Measurements from ENCODE around the gene HSPA9. TPM values are rescaled to one million over a fixed set of nuclear protein-coding genes. Genes with fewer than 3 reads are reported as not detected.
A peak's percentile ranks its signal among the peaks of the same experiment; 100 is the strongest.

The HSPA9 gene
- total and polyA plus RNA-seq, 2 of the 13 experiments (the other 11 are each of a cell fraction or from before 2014, with no cell fraction given), result 165 to 478 TPM

DNA sequence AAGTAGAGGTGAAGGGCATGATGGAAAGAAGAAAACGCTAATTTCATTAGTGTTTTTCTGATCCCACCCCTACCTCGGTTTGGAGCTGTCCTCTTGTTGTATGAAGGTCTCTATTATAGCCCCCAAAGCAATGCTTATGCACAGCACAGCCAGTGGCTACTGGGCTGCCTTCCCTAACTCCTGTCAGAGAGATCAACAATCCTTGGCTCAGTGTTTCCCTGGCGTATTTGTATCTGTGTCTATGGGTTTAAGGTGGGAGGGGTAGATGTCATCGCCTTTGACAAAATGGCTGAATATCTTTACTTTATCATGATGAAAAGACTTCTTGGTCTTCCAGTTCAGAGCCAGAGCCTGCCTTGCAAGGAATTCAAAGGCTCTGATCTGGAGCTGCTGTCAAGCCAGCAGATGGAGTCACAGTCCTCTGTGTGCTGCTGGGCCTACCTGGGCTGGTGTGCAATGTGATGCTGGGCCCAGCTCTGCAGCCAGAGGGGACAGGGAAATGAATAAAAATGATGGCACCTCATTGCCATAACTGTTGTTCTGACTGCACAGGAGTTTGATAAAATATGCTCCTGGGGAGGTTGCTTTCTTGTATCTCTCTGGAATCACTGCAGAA, 20.1 kb upstream of the HSPA9 start:
- WGBS (ENCODE audit: low lambda C conversion rate), result 24% methylated on average over 4 of the region's 4 CpGs
- H3K9me3 ChIP-seq (ENCODE audit: low read length), result no peaks in the 10 kb centered on the region
- no peaks in the 10 kb centered on the region for H3K36me3 ChIP-seq (replicated peaks in 1 of 2; ENCODE audit: control insufficient read depth in 1 of 2, insufficient read depth in 2 of 2, low read length in 2 of 2)
- ChIA-PET CTCF (ENCODE audit: low intra/inter-chr PET ratio, low total read pairs) (no interaction called here), POLR2A (no interaction called here)
- no peak overlapping the region for H3K4me3 ChIP-seq (replicated peaks in 1 of 3; ENCODE audit: insufficient read depth in 1 of 3, low read depth in 2 of 3, low read length in 3 of 3)
- no peaks in the 10 kb centered on the region for H4K20me1 ChIP-seq (ENCODE audit: insufficient read depth, low read length)
- peaks cover 0 to 12% of the 10 kb centered on the region in 2 experiments; a peak in 3 of 5 replicates for H3K27me3 ChIP-seq (ENCODE audit: control insufficient read depth in 1 of 2, insufficient read depth in 2 of 2, low read length in 2 of 2)
- TF ChIP-seq STAG1 (CRISPR knock-in tag; IDR thresholded peaks at IDR 0.05) (peak; percentile 54), ZNF678 (CRISPR knock-in tag; IDR thresholded peaks at IDR 0.05) (no peak), POLR2G (IDR thresholded peaks at IDR 0.05; ENCODE audit: low read depth, low read length) (no peak), ZNF460 (CRISPR knock-in tag; IDR thresholded peaks at IDR 0.05; ENCODE audit: borderline replicate concordance) (no peak), POLR2AphosphoS5 (IDR thresholded peaks at IDR 0.05; ENCODE audit: low read depth, low read length) (no peak), ATRX (CRISPR knock-in tag; IDR thresholded peaks at IDR 0.05; ENCODE audit: borderline replicate concordance) (no peak)
- TF ChIP-seq, protein P1, sequence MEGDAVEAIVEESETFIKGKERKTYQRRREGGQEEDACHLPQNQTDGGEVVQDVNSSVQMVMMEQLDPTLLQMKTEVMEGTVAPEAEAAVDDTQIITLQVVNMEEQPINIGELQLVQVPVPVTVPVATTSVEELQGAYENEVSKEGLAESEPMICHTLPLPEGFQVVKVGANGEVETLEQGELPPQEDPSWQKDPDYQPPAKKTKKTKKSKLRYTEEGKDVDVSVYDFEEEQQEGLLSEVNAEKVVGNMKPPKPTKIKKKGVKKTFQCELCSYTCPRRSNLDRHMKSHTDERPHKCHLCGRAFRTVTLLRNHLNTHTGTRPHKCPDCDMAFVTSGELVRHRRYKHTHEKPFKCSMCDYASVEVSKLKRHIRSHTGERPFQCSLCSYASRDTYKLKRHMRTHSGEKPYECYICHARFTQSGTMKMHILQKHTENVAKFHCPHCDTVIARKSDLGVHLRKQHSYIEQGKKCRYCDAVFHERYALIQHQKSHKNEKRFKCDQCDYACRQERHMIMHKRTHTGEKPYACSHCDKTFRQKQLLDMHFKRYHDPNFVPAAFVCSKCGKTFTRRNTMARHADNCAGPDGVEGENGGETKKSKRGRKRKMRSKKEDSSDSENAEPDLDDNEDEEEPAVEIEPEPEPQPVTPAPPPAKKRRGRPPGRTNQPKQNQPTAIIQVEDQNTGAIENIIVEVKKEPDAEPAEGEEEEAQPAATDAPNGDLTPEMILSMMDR (CRISPR knock-in tag; IDR thresholded peaks at IDR 0.05), result peak; percentile 56
- no peak overlapping the region for H3K4me2 ChIP-seq (ENCODE audit: low read depth, low read length)
- in situ Hi-C loops (cut with HindIII; ENCODE audit: extremely low pct_ligation_motif_present, low pct_unique_long_range_greater_than_20kb), result no loop called here
- H3K9ac ChIP-seq (ENCODE audit: insufficient read depth, low read depth, low read length), result no peak overlapping the region
- FAIRE-seq (no peak), DNase-seq (ENCODE audit: low spot score) (no peak), ATAC-seq (peak; percentile 47; the same call in 1 of the 3 replicates)
- no peak overlapping the region for H3K27ac ChIP-seq (ENCODE audit: extremely low read length, insufficient read depth, low read length)
- peaks cover 7% of the 10 kb centered on the region; the same call in 1 of the 2 replicates for H3K4me1 ChIP-seq (ENCODE audit: insufficient read depth, low read length)
- no peaks in the 10 kb centered on the region for H3K79me2 ChIP-seq (ENCODE audit: insufficient read depth, low read length)
- intact Hi-C loops (cut with micrococcal nuclease; ENCODE audit: unreplicated experiment), result no loop called here
- no TSS peak for BruUV-seq (replicated peaks)
- H2AFZ ChIP-seq (ENCODE audit: low read length), result no peak overlapping the region
